Hair follicular keratinocyte (primary cell): ENCODE data around the gene CFAP57. TPM values are rescaled to one million over a fixed set of nuclear protein-coding genes. Genes with fewer than 3 reads are reported as not detected.

ENCODE experiments used
- total RNA-seq: library from RNA; depleted of rRNA; stranded (reverse); fragments of >200 nt; gene quantifications from 2 replicates; pipeline ENCODE4 v1.2.3, GENCODE V29; 2015

CFAP57 gene
- total RNA-seq = 0.34 and 0.86 TPM in 2 replicates

DNA sequence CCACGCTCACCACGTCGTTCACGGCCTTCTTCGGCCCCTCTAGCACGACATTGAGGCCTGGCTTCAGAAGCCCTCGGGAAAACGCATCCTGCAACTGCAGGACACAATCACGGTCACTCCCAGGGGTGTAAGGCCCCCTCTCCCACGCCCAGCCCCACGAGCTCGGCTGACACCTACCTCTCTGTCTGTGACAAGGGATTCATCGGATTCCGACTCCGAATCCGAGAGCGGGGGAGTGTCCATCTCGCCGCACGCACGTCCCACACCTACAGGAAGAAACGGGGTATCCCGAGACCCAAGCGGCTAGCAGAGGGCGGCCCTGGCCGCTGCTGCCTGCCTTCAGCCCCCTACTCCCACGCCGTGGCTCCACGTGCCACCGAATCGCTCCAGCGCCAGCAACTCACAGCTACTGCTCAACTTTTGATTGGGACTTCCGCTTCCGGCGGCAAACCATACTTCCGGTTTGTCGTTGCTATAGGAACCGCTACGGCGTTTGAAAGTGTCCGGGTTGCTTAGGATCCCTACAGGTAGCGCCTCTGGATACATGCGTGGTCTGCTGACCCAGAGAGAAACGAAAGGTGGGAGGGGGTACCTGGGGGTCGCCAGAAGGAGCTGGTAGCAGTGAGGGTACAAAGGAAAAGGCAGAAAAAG, at the start of gene CFAP57, which contains the start of gene EBNA1BP2:
TSS of gene CFAP57 (plus strand) at position 455 of the 651 bp plus-strand sequence. CDS start 424 bp downstream, outside the sequence.
TSS of gene EBNA1BP2 (minus strand) at position 415 of the 651 bp plus-strand sequence. CDS start at position 243, 172 bp downstream.

DNA sequence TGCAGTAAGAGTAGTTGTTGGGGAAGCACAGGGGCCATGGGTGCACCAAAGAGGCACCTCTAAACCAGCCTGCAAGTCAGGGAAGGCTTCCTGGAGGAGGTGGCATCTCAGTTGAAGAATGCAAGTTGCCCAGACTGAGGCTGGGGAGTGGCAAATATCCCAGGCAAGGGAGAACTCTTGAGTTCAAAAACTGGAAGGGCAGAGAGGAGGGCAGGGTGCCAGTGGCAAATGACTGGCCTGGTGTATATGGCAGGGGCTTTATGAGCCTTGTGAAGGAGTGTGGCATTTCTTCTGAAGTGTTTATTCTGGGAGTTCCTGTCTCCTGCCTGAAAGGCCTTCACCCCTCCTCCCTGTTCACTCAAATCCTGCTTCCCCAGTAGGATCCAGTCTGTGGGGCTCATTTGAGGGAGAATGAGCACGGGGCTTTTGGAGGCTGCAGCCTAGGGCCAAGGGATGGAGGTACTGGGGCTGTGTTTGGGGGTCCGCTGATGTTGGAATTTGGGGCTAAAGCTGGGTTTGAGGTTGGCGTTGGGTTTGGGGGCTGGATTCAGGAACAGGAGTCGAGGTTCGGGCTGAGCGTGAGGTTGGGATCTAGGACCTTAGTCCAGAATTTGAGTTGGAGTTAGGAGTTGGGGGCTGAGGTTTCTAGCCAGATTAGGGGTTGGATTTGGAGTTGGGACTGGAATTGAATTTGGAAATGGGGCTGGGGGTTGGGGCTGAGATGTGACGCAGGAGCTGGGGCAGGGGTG, 97.7 kb downstream of the CFAP57 start, which contains the start of gene TMEM125:
TSS of gene TMEM125 (plus strand) at position 357 of the 749 bp plus-strand sequence. CDS start 2,740 bp downstream, outside the sequence.

DNA sequence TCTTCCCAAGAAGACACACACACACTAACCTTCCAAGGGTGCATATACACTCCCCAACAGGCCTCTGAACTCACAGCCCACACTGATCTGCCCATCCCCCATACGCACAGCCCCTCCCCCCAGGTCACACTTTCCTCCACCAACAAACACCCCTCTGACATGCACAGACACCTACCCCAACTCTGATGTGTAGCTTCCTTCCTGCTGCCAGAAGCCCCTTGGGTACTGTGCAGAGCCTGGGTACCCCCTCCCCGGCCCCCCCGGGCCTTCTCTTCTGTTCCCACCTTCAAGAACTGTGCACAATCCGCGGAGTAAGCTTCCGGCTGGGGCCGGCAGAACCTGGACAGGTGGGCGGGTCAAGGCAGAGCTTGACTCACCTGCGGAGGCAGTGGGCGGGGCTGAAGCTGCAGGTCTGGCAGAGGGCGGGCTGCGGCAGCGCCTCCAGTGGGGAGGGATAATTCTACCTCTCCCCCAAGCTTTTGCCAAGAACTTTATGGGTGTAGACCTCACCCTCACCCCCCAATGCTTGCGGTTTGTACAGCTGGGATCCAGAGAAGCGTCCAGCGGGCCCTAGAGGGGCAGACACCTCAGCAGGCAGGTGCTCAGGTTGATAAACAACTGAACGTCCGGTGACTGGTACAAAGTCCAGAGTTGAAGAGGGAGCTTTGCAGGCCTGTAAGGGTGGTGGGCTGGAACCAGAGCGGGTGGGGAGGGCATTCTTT, 113.3 kb downstream of the CFAP57 start, which contains the start of gene C1orf210:
TSS of gene C1orf210 (minus strand) at position 313 of the 722 bp plus-strand sequence. CDS start 2,311 bp downstream, outside the sequence.

DNA sequence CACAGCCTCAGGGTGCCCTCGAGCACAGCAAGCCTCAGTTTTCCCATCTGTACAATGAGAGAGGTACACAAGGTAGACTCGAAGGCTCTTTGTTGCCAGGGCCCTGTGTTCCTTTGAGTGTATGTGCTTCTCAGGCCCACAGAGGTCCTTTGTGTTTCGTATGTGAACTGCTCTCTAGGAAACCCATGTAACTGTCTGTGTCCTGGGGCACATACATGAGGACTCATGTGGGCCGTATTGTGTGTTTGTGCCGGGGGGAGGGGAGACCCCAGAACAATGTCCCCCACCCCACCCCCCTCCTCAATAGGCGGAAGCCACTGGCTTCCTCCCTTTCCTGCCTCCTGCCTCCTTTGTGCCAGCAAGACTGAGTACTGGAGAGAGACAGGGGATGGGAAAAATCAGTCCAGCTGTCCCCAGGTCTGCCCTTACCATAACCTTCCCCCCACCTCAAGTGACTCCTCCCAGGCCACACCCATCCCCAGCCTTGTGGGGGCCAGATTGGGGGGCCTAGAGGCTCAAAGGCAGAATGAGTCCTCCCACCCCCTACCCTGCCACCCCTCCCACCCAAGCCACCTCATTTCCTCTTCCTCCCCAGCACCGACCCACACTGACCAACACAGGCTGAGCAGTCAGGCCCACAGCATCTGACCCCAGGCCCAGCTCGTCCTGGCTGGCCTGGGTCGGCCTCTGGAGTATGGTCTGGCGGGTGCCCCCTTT, 128.4 kb downstream of the CFAP57 start, which contains the start of gene TIE1:
TSS of gene TIE1 (plus strand) at position 605 of the 717 bp plus-strand sequence. CDS start at position 695, 90 bp downstream.

Other genes starting within 250 kb of the CFAP57 start
- 509 and 629 TPM in 2 replicates for gene SLC2A1, start 213.5 kb upstream of the CFAP57 start, total RNA-seq
- 121 and 224 TPM in 2 replicates for gene EBNA1BP2, start within 50 bp of the CFAP57 start, total RNA-seq
- gene TMEM125, start 97.7 kb downstream of the CFAP57 start, total RNA-seq = 3.0 and 4.3 TPM in 2 replicates
- 2.8 and 5.7 TPM in 2 replicates for gene C1orf210, start 113.3 kb downstream of the CFAP57 start, total RNA-seq
- not detected in 2 replicates for gene TIE1, start 128.7 kb downstream of the CFAP57 start, total RNA-seq
- 0.08 and 0.34 TPM in 2 replicates for gene MPL, start 165.5 kb downstream of the CFAP57 start, total RNA-seq
- gene CDC20, start 186.7 kb downstream of the CFAP57 start, total RNA-seq = 63.1 and 277 TPM in 2 replicates
- gene ELOVL1, start 195.7 kb downstream of the CFAP57 start, total RNA-seq = 126 and 140 TPM in 2 replicates
- gene MED8, start 217.5 kb downstream of the CFAP57 start, total RNA-seq = 46.2 and 46.3 TPM in 2 replicates
- 9.8 and 9.9 TPM in 2 replicates for gene SZT2, start 217.6 kb downstream of the CFAP57 start, total RNA-seq